Panc1 (cell line): Measurements from ENCODE around the gene EMSY. TPM values are rescaled to one million over a fixed set of nuclear protein-coding genes. Genes with fewer than 3 reads are reported as not detected.

Source experiments
- ATAC-seq: fragments of 200-7000 bp; cut with Tn5 transposase; 2 replicates; pipeline ENCODE4 v1.9.1; 2020; ENCODE audit warnings: mild to moderate bottlenecking, moderate library complexity
- BruUV-seq: library from RNA; stranded (reverse); fragments of 400-500 nt; replicated peaks from 2 replicates; lab custom pipeline; 2021; lab: Mats Ljungman, UMichigan
- CTCF ChIA-PET: fragments of 300-600 bp; sonication (Branson Sonifier 250); formaldehyde crosslinking; loops from one replicate; lab custom pipeline; 2022; ENCODE audit warnings: antibody characterized with exemption; lab: Charles Lee
- POLR2A ChIA-PET: fragments of 300-600 bp; sonication (Branson Sonifier 250); formaldehyde crosslinking; loops from one replicate; lab custom pipeline; 2022; ENCODE audit warnings: antibody characterized with exemption; lab: Charles Lee
- DNase-seq: peaks from one replicate; pipeline ENCODE4 v3.0.0-alpha.2; 2010; ENCODE audit warnings: low read depth, low spot score
- H3K27ac ChIP-seq: 2 replicates; pipeline ENCODE4 v1.5.1; 2011; ENCODE audit warnings: mild to moderate bottlenecking, low read length, inconsistent platforms
- H3K27me3 ChIP-seq: fragments of 200-500 bp; sonication (Bioruptor generic); 2 replicates; pipeline ENCODE4 v1.6.0; 2014; ENCODE audit warnings: low read length, inconsistent platforms; ENCODE audit not compliant: control insufficient read depth, insufficient read depth
- H3K36me3 ChIP-seq: fragments of 200-500 bp; sonication (Bioruptor generic); 2 replicates; pipeline ENCODE4 v1.5.1; 2014; ENCODE audit warnings: inconsistent platforms, mild to moderate bottlenecking, low read length, moderate library complexity; ENCODE audit not compliant: control insufficient read depth, insufficient read depth
- H3K4me1 ChIP-seq: 2 replicates; pipeline ENCODE4 v1.5.1; 2011; ENCODE audit warnings: inconsistent platforms, mild to moderate bottlenecking, low read length, moderate library complexity; ENCODE audit not compliant: control insufficient read depth, insufficient read depth
- H3K4me3 ChIP-seq, 2 experiments: 2 replicates each; pipeline ENCODE4 v1.5.1; 2011 to 2012; ENCODE audit warnings: low read depth in 2 of 2, low read length in 2 of 2, mild to moderate bottlenecking in 2 of 2, inconsistent platforms in 1 of 2, moderate library complexity in 1 of 2
- H3K9me3 ChIP-seq: fragments of 200-500 bp; sonication (Bioruptor generic); 2 replicates; pipeline ENCODE4 v1.5.1; 2014; ENCODE audit warnings: low read depth, mild to moderate bottlenecking, inconsistent platforms, low read length, moderate library complexity; ENCODE audit not compliant: control insufficient read depth, insufficient read depth
- CTCF ChIP-seq: fragments of 450-650 bp; IDR thresholded peaks from 2 replicates; pipeline ENCODE4 v1.5.1; 2017; ENCODE audit warnings: mild to moderate bottlenecking
- POLR2AphosphoS5 ChIP-seq: IDR thresholded peaks from 2 replicates; pipeline ENCODE4 v1.6.1; 2012; ENCODE audit warnings: mild to moderate bottlenecking, low read depth, low read length, moderate library complexity
- REST ChIP-seq, 2 experiments: IDR thresholded peaks; 2 replicates each; pipeline ENCODE4 v1.6.1; 2011 to 2012; ENCODE audit warnings: low read depth in 2 of 2, control low read depth in 1 of 2, low read length in 1 of 2, mild to moderate bottlenecking in 1 of 2, moderate library complexity in 1 of 2; ENCODE audit not compliant: insufficient read depth in 1 of 2
- SIN3A ChIP-seq: IDR thresholded peaks from 2 replicates; pipeline ENCODE4 v1.6.1; 2012; ENCODE audit warnings: low read depth, mild to moderate bottlenecking, low read length, moderate library complexity, borderline replicate concordance; ENCODE audit not compliant: insufficient read depth
- TCF7L2 ChIP-seq: IDR thresholded peaks from 2 replicates; pipeline ENCODE4 v1.6.1; 2011; ENCODE audit warnings: mild to moderate bottlenecking, low read depth, low read length, inconsistent platforms
- in situ Hi-C: cut with HindIII; loops from 2 replicates; pipeline ENCODE4 v1.10.0; 2016; ENCODE audit warnings: low sequenced_read_pairs, low pct_unique_long_range_greater_than_20kb
- intact Hi-C: fragments of 100-400 bp; cut with micrococcal nuclease; formaldehyde crosslinking; loops from one replicate; pipeline ENCODE4 v1.10.0; 2022; ENCODE audit not compliant: unreplicated experiment
- total RNA-seq: library from RNA; stranded (reverse); gene quantifications from one replicate; pipeline ENCODE4 v1.2.1, GENCODE V29; 2021; ENCODE audit not compliant: unreplicated experiment

The EMSY gene
- total RNA-seq, 1 experiment from 2014 or later = 26.4 TPM

- Histone ChIP-seq H3K4me3 (no peak overlapping the region), H3K27ac (no peak overlapping the region), H3K4me1 (no peaks in the 10 kb centered on the region), H3K36me3 (no peaks in the 10 kb centered on the region), H3K27me3 (peaks cover 2% of the 10 kb centered on the region; the same call in 1 of the 2 replicates), H3K9me3 (no peaks in the 10 kb centered on the region)
- POLR2A ChIA-PET = no interaction called here
- intact Hi-C loops (no loop called here), in situ Hi-C loops (no loop called here)
- no peak for ATAC-seq
- TF ChIP-seq REST (IDR thresholded peaks at IDR 0.05; ENCODE audit: insufficient read depth in 1 of 2, low read depth in 2 of 2, low read length in 1 of 2) (no peak), TCF7L2 (no peak), CTCF (no peak), POLR2AphosphoS5 (no peak), SIN3A (no peak)
- BruUV-seq = no TSS peak
- CTCF ChIA-PET = interaction anchor here (0.6 kb wide), 1 partner anchor 486 kb away, joined by 3 read pairs; no protein-coding TSS in a partner anchor
- no peak for DNase-seq
These were observed 119.5 kb downstream of the EMSY start for GRCh38 chr11:76564364-76564763.

GRCh38 chr11:76566811-76567210, 122.0 kb downstream of the EMSY start:
- no TSS peak for BruUV-seq
- H3K4me1 ChIP-seq = no peaks in the 10 kb centered on the region
- H3K9me3 ChIP-seq = no peaks in the 10 kb centered on the region
- no peak overlapping the region for H3K27ac ChIP-seq
- no peaks in the 10 kb centered on the region for H3K36me3 ChIP-seq
- POLR2A ChIA-PET = interaction anchor here (0.7 kb wide), 1 partner anchor 119 kb away, joined by 3 read pairs; no protein-coding TSS in a partner anchor
- CTCF ChIA-PET = no interaction called here
- peaks cover 2% of the 10 kb centered on the region; the same call in 1 of the 2 replicates for H3K27me3 ChIP-seq
- no peak for DNase-seq
- no peak overlapping the region for H3K4me3 ChIP-seq
- intact Hi-C loops = no loop called here
- ATAC-seq = no peak
- in situ Hi-C loops = no loop called here
- no peak for TF ChIP-seq TCF7L2
- TF ChIP-seq REST (IDR thresholded peaks at IDR 0.05; ENCODE audit: insufficient read depth in 1 of 2, low read depth in 2 of 2, low read length in 1 of 2) = no peak
- no peak for TF ChIP-seq POLR2AphosphoS5
- TF ChIP-seq CTCF = no peak
- no peak for TF ChIP-seq SIN3A
